Astrocyte (in vitro differentiated cells and primary cell): ENCODE measurements around the gene GALNT18. TPM values are rescaled to one million over a fixed set of nuclear protein-coding genes. Genes with fewer than 3 reads are reported as not detected.

Source experiments
- DNase-seq: peaks from one replicate; pipeline ENCODE4 v3.0.0-alpha.2; 2010; ENCODE audit warnings: low read depth
- FAIRE-seq: peaks from 2 replicates; lab custom pipeline; 2011; peaks lifted over from hg19 to GRCh38; lab: Jason Lieb, UNC
- H2AFZ ChIP-seq: 2 replicates; pipeline ENCODE4 v1.6.0; 2012; ENCODE audit warnings: low read depth, low read length, inconsistent platforms
- H3K27ac ChIP-seq: 2 replicates; pipeline ENCODE4 v1.5.1; 2011; ENCODE audit warnings: low read depth, low read length, inconsistent platforms
- H3K27me3 ChIP-seq: 2 replicates; pipeline ENCODE4 v1.6.0; 2011; ENCODE audit warnings: low read length, inconsistent platforms; ENCODE audit not compliant: insufficient read depth
- H3K36me3 ChIP-seq: 2 replicates; pipeline ENCODE4 v1.5.1; 2011; ENCODE audit warnings: low read length, inconsistent platforms; ENCODE audit not compliant: insufficient read depth
- H3K4me1 ChIP-seq: 2 replicates; pipeline ENCODE4 v1.5.1; 2011; ENCODE audit warnings: low read length, inconsistent platforms; ENCODE audit not compliant: insufficient read depth
- H3K4me2 ChIP-seq: 2 replicates; pipeline ENCODE4 v1.6.0; 2012; ENCODE audit warnings: low read length, inconsistent platforms
- H3K4me3 ChIP-seq: 2 replicates; pipeline ENCODE4 v1.5.1; 2011; ENCODE audit warnings: low read depth, mild to moderate bottlenecking, low read length, inconsistent platforms; ENCODE audit not compliant: insufficient read depth
- H3K79me2 ChIP-seq: 2 replicates; pipeline ENCODE4 v1.6.0; 2012; ENCODE audit warnings: mild to moderate bottlenecking, low read length, inconsistent platforms; ENCODE audit not compliant: insufficient read depth
- H3K9ac ChIP-seq: 2 replicates; pipeline ENCODE4 v1.6.0; 2012; ENCODE audit warnings: mild to moderate bottlenecking, low read length, inconsistent platforms
- H3K9me3 ChIP-seq: 2 replicates; pipeline ENCODE4 v1.5.1; 2012; ENCODE audit warnings: low read depth, mild to moderate bottlenecking, low read length, inconsistent platforms; ENCODE audit not compliant: insufficient read depth
- H4K20me1 ChIP-seq: 2 replicates; pipeline ENCODE4 v1.6.0; 2012; ENCODE audit warnings: low read length, inconsistent platforms; ENCODE audit not compliant: insufficient read depth
- H3K27ac Mint-ChIP-seq: one replicate; pipeline ENCODE4 v1.8.0; 2021; ENCODE audit warnings: mild to moderate bottlenecking, mixed read lengths; ENCODE audit not compliant: unreplicated experiment
- H3K27me3 Mint-ChIP-seq: one replicate; pipeline ENCODE4 v1.8.0; 2021; ENCODE audit warnings: low read depth, mixed read lengths; ENCODE audit not compliant: unreplicated experiment
- H3K36me3 Mint-ChIP-seq: one replicate; pipeline ENCODE4 v1.8.0; 2021; ENCODE audit warnings: low read depth, mixed read lengths; ENCODE audit not compliant: unreplicated experiment
- H3K4me1 Mint-ChIP-seq: one replicate; pipeline ENCODE4 v1.8.0; 2021; ENCODE audit warnings: low read depth, mixed read lengths; ENCODE audit not compliant: unreplicated experiment
- H3K4me3 Mint-ChIP-seq: one replicate; pipeline ENCODE4 v1.8.0; 2021; ENCODE audit warnings: mild to moderate bottlenecking, moderate library complexity, mixed read lengths; ENCODE audit not compliant: unreplicated experiment
- H3K9me3 Mint-ChIP-seq: one replicate; pipeline ENCODE4 v1.8.0; 2021; ENCODE audit warnings: mild to moderate bottlenecking, mixed read lengths; ENCODE audit not compliant: unreplicated experiment
- CTCF ChIP-seq: IDR thresholded peaks from 2 replicates; pipeline ENCODE4 v1.5.1; 2011; ENCODE audit warnings: low read depth, mild to moderate bottlenecking, inconsistent platforms, low read length, moderate library complexity; ENCODE audit not compliant: insufficient read depth
- EZH2 ChIP-seq: IDR thresholded peaks from 2 replicates; pipeline ENCODE4 v1.6.1; 2012; ENCODE audit warnings: mild to moderate bottlenecking, low read length, inconsistent platforms; ENCODE audit not compliant: insufficient read depth
- total RNA-seq: library from RNA; stranded (reverse); gene quantifications from 2 replicates; pipeline ENCODE4 v1.2.1, GENCODE V29; 2021

GALNT18 gene
- total RNA-seq, 1 donor from 2014 or later, result 6.5 TPM

GRCh38 chr11:11464555-11464954 is 157.2 kb downstream of the GALNT18 start:
- no peaks in the 10 kb centered on the region for H4K20me1 ChIP-seq
- no peak overlapping the region for H3K4me2 ChIP-seq
- TF ChIP-seq EZH2 (no peak), CTCF (no peak)
- no peaks in the 10 kb centered on the region for H3K9me3 ChIP-seq
- no peak overlapping the region for H2AFZ ChIP-seq
- H3K36me3 Mint-ChIP-seq, result peaks cover 2% of the 10 kb centered on the region
- H3K4me1 Mint-ChIP-seq, result no peaks in the 10 kb centered on the region
- H3K4me3 Mint-ChIP-seq, result no peak overlapping the region
- no peak overlapping the region for H3K4me3 ChIP-seq
- peaks cover 37% of the 10 kb centered on the region for H3K27me3 Mint-ChIP-seq
- H3K9me3 Mint-ChIP-seq, result no peaks in the 10 kb centered on the region
- H3K9ac ChIP-seq, result no peak overlapping the region
- no peaks in the 10 kb centered on the region for H3K79me2 ChIP-seq
- H3K36me3 ChIP-seq, result no peaks in the 10 kb centered on the region
- peaks cover 6% of the 10 kb centered on the region for H3K4me1 ChIP-seq
- H3K27me3 ChIP-seq, result peaks cover 17% of the 10 kb centered on the region
- H3K27ac ChIP-seq, result no peak overlapping the region
- no peak overlapping the region for H3K27ac Mint-ChIP-seq
- no peak for DNase-seq
- FAIRE-seq, result no peak

DNA sequence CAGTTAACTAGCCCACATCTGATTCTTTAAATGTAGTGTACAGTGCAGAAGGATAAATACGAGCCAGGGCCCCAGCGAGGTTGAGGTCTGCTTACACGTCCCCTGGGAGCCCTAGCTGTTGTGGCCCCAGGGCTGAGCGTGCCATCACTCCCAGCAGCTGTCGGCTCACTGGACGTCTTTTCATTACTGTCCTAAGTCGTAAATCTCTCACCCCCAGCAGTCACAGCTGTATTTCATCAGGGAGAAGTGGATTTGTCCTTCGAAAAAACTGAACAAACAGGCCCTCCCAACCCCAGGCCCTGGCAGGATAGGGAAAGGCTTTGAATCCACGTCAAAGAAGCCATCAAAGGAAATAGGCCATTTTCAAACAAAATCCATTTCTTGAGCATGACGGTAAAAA is 158.4 kb downstream of the GALNT18 start:
- Histone ChIP-seq H4K20me1 (no peaks in the 10 kb centered on the region), H3K27me3 (peaks cover 22% of the 10 kb centered on the region), H3K4me2 (no peak overlapping the region), H2AFZ (no peak overlapping the region), H3K79me2 (no peaks in the 10 kb centered on the region), H3K36me3 (no peaks in the 10 kb centered on the region), H3K9ac (no peak overlapping the region), H3K27ac (no peak overlapping the region), H3K4me1 (no peaks in the 10 kb centered on the region), H3K9me3 (no peaks in the 10 kb centered on the region), H3K4me3 (no peak overlapping the region)
- H3K4me3 Mint-ChIP-seq, result no peak overlapping the region
- FAIRE-seq (no peak), DNase-seq (no peak)
- peaks cover 28% of the 10 kb centered on the region for H3K27me3 Mint-ChIP-seq
- no peaks in the 10 kb centered on the region for H3K4me1 Mint-ChIP-seq
- peaks cover 2% of the 10 kb centered on the region for H3K36me3 Mint-ChIP-seq
- no peak overlapping the region for H3K27ac Mint-ChIP-seq
- TF ChIP-seq EZH2 (no peak), CTCF (no peak)
- no peaks in the 10 kb centered on the region for H3K9me3 Mint-ChIP-seq

GRCh38 chr11:11461473-11461872 is 160.3 kb downstream of the GALNT18 start:
- DNase-seq (no peak), FAIRE-seq (no peak)
- Histone ChIP-seq H3K4me1 (no peaks in the 10 kb centered on the region), H3K79me2 (no peaks in the 10 kb centered on the region), H3K27ac (no peak overlapping the region), H3K36me3 (no peaks in the 10 kb centered on the region), H3K9me3 (no peaks in the 10 kb centered on the region), H3K4me2 (no peak overlapping the region), H3K4me3 (no peak overlapping the region), H3K27me3 (peaks cover 27% of the 10 kb centered on the region), H3K9ac (no peak overlapping the region), H2AFZ (no peak overlapping the region), H4K20me1 (no peaks in the 10 kb centered on the region)
- Mint-ChIP-seq H3K4me3 (no peak overlapping the region), H3K4me1 (no peaks in the 10 kb centered on the region), H3K27me3 (peaks cover 31% of the 10 kb centered on the region), H3K9me3 (no peaks in the 10 kb centered on the region), H3K36me3 (peaks cover 2% of the 10 kb centered on the region), H3K27ac (no peak overlapping the region)
- TF ChIP-seq EZH2 (no peak), CTCF (no peak)
